Spinal cord (tissue), 10 donors: Measurements from ENCODE around the gene HOXD11. TPM values are rescaled to one million over a fixed set of nuclear protein-coding genes. Genes with fewer than 3 reads are reported as not detected.

Experiments used
- DNase-seq, 6 donors: peaks; one replicate each; pipeline versions ENCODE4 v3.0.0 to v3.0.0-alpha.2; 2013 to 2015; ENCODE audit warnings: low spot score in 6 of 6, low read depth in 4 of 6
- H3K27ac ChIP-seq: one replicate; pipeline ENCODE4 v1.5.1; 2013; ENCODE audit warnings: low read depth, low read length, control low read depth
- H3K27me3 ChIP-seq: one replicate; pipeline ENCODE4 v1.6.1; 2013; ENCODE audit warnings: low read length; ENCODE audit not compliant: control insufficient read depth, insufficient read depth
- H3K36me3 ChIP-seq: one replicate; pipeline ENCODE4 v1.6.1; 2013; ENCODE audit warnings: low read length; ENCODE audit not compliant: control insufficient read depth, insufficient read depth
- H3K4me1 ChIP-seq: one replicate; pipeline ENCODE4 v1.6.1; 2013; ENCODE audit warnings: low read length; ENCODE audit not compliant: control insufficient read depth, insufficient read depth
- H3K4me3 ChIP-seq: one replicate; pipeline ENCODE4 v1.5.1; 2013; ENCODE audit warnings: low read depth, low read length, control low read depth
- H3K9me3 ChIP-seq: one replicate; pipeline ENCODE4 v1.6.1; 2013; ENCODE audit warnings: low read length; ENCODE audit not compliant: control insufficient read depth, insufficient read depth
- WGBS: methylation state at CpG from one replicate; pipeline ENCODE4 v1.1.5; 2013; ENCODE audit warnings: missing lambda C conversion rate; ENCODE audit not compliant: insufficient coverage; 5-methylcytosine and 5-hydroxymethylcytosine counted together
- polyA plus RNA-seq, 2 donors: library from polyadenylated mRNA; unstranded; fragments of 120-200 nt; gene quantifications; one replicate each; pipeline ENCODE4 v1.2.1, GENCODE V29; 2013; ENCODE audit not compliant: insufficient read length in 2 of 2
- total RNA-seq, 2 donors: library from RNA; depleted of rRNA in 1 of 2; stranded (reverse); fragments of 120-200 nt in 1 of 2; fragments of >200 nt in 1 of 2; gene quantifications; one replicate each; pipeline versions ENCODE4 v1.2.3 to v1.2.4, GENCODE V29; 2013 to 2014
- donor health status: healthy.

HOXD11 gene
- total and polyA plus RNA-seq, 4 donors, result 0.39 to 1.4 (median 0.51) TPM; not detected in 1

- no peak overlapping the region for H3K4me3 ChIP-seq
- no peaks in the 10 kb centered on the region for H3K36me3 ChIP-seq
- H3K4me1 ChIP-seq, result peaks cover 34% of the 10 kb centered on the region
- 5% methylated on average over 35 of the region's 35 CpGs for WGBS
- H3K27me3 ChIP-seq, result peaks cover 100% of the 10 kb centered on the region
- no peak overlapping the region for H3K27ac ChIP-seq
- no peak for DNase-seq
- H3K9me3 ChIP-seq, result no peaks in the 10 kb centered on the region
These were observed 8.5 kb upstream of the HOXD11 start for GRCh38 chr2:176098366-176099158.

DNA sequence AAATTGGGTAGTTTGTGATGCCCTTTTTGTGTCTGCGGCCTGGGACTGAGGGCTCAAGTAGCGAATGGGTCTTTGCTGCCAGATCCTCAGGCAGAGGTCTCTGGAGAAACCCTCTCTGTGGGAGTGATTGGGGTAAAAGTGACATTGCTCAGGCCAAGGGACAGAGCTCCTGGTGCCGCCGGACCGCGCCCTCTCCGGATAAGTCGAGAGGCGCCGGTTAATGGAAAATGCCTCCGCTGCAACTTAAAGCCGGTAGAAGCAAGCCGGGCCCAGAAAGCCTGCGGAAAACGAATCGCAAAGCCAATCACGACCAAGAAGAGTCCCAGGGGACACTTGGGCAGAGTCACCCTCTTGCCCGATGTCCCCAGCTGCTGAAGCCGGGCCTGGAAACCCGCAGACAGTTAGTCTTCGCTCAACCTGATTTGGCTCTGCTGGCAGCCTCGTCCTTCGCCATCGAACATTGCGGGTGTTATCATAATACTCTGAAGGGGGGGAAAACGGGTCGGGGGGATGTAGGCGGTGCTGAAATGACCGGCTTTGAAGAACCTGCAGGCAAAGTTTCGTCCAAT, 7.8 kb upstream of the HOXD11 start:
- Histone ChIP-seq H3K27ac (no peak overlapping the region), H3K4me1 (peaks cover 35% of the 10 kb centered on the region), H3K36me3 (no peaks in the 10 kb centered on the region), H3K9me3 (no peaks in the 10 kb centered on the region), H3K4me3 (no peak overlapping the region), H3K27me3 (peaks cover 100% of the 10 kb centered on the region)
- 6% methylated on average over 30 of the region's 30 CpGs for WGBS
- no peak for DNase-seq

GRCh38 chr2:176099728-176100546, 7.1 kb upstream of the HOXD11 start, which contains the start of gene HOXD12:
Gene HOXD12, plus strand, starts transcription at chr2:176099795. Its CDS starts 7 bp downstream, at chr2:176099802.
- Histone ChIP-seq H3K9me3 (no peaks in the 10 kb centered on the region), H3K4me3 (no peak within 1 kb of the TSS), H3K27me3 (peaks cover 100% of the 10 kb centered on the region), H3K36me3 (no peaks in the 10 kb centered on the region), H3K4me1 (peaks cover 42% of the 10 kb centered on the region), H3K27ac (no peak within 1 kb of the TSS)
- no peak for DNase-seq
- WGBS, result 2% methylated on average over 70 of the region's 70 CpGs

GRCh38 chr2:176100547-176101140, 6.4 kb upstream of the HOXD11 start:
- peaks cover 43% of the 10 kb centered on the region for H3K4me1 ChIP-seq
- H3K27me3 ChIP-seq, result peaks cover 100% of the 10 kb centered on the region
- H3K4me3 ChIP-seq, result no peak overlapping the region
- H3K9me3 ChIP-seq, result no peaks in the 10 kb centered on the region
- 11% methylated on average over 26 of the region's 28 CpGs for WGBS
- H3K27ac ChIP-seq, result no peak overlapping the region
- H3K36me3 ChIP-seq, result no peaks in the 10 kb centered on the region
- DNase-seq, result no peak

DNA sequence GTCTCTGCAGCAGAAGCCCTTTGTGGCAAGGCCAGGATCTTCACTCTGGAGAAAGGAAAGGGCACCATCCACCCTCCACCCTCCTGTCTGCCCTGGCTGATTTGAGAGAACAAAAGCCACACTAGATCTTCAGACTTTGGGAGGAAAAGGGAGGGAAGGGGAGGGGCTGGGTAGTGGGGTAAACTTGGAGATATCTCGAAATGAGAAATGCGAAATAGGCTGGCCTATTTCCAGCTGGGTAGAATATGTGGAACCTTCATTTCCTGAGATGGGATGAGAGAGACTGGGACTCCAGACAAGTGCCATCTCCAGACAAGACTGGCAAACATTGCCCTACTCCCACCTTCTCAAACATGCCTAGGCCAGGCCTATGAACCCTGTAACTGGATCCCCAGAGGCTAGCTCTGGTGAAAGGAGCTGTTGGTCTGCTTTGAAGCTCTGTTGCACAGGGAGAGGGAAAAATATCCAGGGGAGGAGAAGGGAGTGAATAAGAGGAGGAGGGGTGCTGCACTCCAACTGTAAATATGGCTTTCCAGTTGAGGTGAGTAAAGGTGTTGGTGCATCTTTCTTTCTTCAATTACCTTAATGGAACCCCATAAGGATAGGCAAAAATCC, 5.8 kb upstream of the HOXD11 start:
- no peak for DNase-seq
- Histone ChIP-seq H3K27me3 (peaks cover 100% of the 10 kb centered on the region), H3K27ac (no peak overlapping the region), H3K4me1 (peaks cover 43% of the 10 kb centered on the region), H3K4me3 (no peak overlapping the region), H3K36me3 (no peaks in the 10 kb centered on the region), H3K9me3 (no peaks in the 10 kb centered on the region)
- 38% methylated on average over 2 of the region's 2 CpGs for WGBS

DNA sequence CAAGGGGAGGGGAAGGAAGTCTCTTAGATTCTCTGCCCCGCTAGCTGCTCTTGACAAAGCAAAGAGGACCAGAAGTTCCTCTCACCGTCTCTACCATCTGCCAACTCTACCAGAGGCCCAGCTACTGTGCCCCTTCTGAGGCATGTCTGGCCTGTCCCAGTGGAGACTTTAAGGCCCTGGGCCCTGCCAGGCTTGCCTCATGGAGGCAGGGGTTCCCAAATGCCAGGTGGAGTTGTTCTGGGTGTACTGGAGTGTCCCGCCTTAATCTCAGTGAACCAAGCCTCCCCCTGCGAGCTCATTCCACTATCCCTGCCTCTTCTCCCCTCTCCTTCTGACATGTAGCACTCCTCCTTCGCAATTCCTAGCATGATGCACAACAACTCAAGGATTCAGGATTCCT, 5.2 kb upstream of the HOXD11 start:
- Histone ChIP-seq H3K27ac (no peak overlapping the region), H3K4me1 (peaks cover 48% of the 10 kb centered on the region), H3K36me3 (no peaks in the 10 kb centered on the region), H3K4me3 (no peak overlapping the region), H3K9me3 (no peaks in the 10 kb centered on the region), H3K27me3 (peaks cover 100% of the 10 kb centered on the region)
- WGBS, result 38% methylated on average over 3 of the region's 5 CpGs
- no peak for DNase-seq

DNA sequence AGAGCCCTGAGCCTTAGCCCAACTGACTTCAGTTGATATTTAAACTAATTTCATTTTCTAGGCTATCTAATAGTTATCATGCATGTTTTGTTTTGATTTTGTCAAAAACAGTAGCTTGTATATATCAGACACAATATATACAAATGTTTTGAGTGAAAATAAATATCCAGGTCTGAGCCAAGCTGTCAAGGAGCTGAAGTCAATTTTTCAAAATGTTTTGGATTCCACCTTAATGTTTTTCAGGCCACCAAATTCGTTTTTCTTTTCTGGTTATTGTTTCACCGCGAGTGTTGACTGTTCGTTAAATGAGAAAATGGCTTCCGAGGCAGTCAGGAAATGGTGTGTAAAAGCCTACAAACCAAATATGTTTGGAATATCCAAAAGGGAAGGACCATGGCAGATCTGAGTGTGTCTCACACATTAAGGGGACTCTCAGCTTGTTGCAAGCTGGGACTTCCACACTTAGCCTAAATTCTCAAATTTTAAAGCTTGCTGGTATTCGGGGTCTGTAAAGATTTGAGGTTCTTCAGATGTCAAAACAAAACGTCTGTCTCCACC, 4.7 kb upstream of the HOXD11 start:
- H3K9me3 ChIP-seq, result no peaks in the 10 kb centered on the region
- 44% methylated on average over 5 of the region's 7 CpGs for WGBS
- H3K4me1 ChIP-seq, result peaks cover 48% of the 10 kb centered on the region
- peaks cover 99% of the 10 kb centered on the region for H3K27me3 ChIP-seq
- no peak overlapping the region for H3K4me3 ChIP-seq
- H3K27ac ChIP-seq, result no peak overlapping the region
- DNase-seq, result no peak
- no peaks in the 10 kb centered on the region for H3K36me3 ChIP-seq

- 33% methylated on average over 1 of the region's 7 CpGs for WGBS
- Histone ChIP-seq H3K9me3 (no peaks in the 10 kb centered on the region), H3K4me1 (peaks cover 40% of the 10 kb centered on the region), H3K36me3 (no peaks in the 10 kb centered on the region), H3K27me3 (peaks cover 97% of the 10 kb centered on the region), H3K27ac (peak overlapping the region; percentile 79), H3K4me3 (no peak overlapping the region)
- DNase-seq, result no peak
These were observed 3.9 kb upstream of the HOXD11 start for GRCh38 chr2:176103194-176103593.
